ENCODE results near the gene CDH4.

CDH4 gene

DNA sequence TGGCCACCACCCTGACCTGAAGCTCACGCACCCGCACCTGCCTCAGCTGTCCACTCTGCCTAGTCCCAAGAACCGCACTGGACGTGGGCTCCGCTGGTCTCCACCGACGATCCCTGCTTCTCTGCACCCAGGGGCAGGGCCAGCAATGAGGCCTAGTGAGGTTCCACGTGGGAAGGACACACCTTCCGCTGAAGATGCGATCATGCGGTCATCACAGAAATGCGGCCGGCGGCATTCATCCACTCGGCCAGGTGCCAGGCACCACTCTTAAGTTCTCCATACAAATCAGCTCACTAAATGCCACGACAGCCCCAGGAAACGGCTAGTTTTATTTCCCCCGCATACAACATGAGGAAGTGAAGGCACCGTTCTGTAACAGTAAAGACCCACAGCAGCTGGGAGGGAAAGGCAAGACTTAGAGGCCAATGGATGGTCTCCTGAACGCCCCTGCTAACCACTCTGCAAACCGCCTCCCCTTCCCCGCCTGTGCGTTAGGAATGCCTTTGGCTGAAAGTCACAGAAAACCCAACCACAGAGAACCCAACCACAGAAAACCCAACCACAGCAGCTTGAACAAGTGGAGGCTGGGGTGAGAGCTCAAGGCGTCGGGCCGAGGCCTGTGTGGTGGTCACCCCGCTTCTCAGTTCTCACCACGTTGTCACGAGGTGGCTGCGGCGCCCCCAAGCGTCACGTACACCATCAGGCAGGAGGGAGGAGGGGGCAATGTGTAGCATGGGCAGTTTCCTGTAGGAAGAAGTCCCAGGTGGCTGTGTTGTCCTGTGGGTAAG is 609.2 kb downstream of the CDH4 start:
- Histone ChIP-seq H3K36me3 (ENCODE audit: control insufficient read depth in 1 of 2, insufficient read depth in 2 of 2, low read length in 2 of 2) (no peaks in the 10 kb centered on the region), H3K27ac (ENCODE audit: low read length) (no peak overlapping the region)

DNA sequence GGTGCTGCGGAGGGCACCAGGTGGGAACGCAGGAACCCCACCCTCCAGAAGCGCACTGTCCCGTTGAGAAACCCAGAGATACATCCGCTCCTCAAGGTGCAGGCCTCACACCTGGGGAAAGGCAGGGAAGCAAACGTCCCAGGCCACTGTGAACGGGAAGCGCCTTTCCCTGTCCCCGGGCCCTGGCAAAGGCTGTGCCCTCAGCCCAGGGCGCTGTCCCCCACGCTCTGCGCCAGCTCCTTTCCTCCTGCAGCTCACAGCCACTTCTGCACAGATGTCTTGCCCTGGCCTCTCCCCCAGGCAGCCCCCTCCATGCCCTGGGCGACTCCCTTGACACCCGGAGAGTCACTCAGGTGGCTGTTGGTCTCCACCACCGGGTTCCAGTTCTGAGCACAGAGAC is 609.8 kb downstream of the CDH4 start:
- Histone ChIP-seq H3K4me3 (ENCODE audit: low read depth in 1 of 2, low read length in 2 of 2) (no peak overlapping the region), H3K27ac (ENCODE audit: low read length) (no peak overlapping the region), H3K36me3 (ENCODE audit: control insufficient read depth in 1 of 2, insufficient read depth in 2 of 2, low read length in 2 of 2) (no peaks in the 10 kb centered on the region), H3K9me3 (ENCODE audit: control insufficient read depth in 1 of 2, low read length in 2 of 2) (no peaks in the 10 kb centered on the region), H3K27me3 (ENCODE audit: low read depth, low read length) (no peaks in the 10 kb centered on the region), H3K4me1 (ENCODE audit: control insufficient read depth in 1 of 2, insufficient read depth in 2 of 2, low read length in 2 of 2) (no peaks in the 10 kb centered on the region)

More for the DNA sequence above, 609.2 kb downstream of the CDH4 start:
- H3K9me3 ChIP-seq (ENCODE audit: control insufficient read depth in 1 of 2, low read length in 2 of 2), result no peaks in the 10 kb centered on the region
- H3K4me1 ChIP-seq (ENCODE audit: control insufficient read depth in 1 of 2, insufficient read depth in 2 of 2, low read length in 2 of 2), result no peaks in the 10 kb centered on the region
- no peak overlapping the region for H3K4me3 ChIP-seq (ENCODE audit: low read depth in 1 of 2, low read length in 2 of 2)
- no peaks in the 10 kb centered on the region for H3K27me3 ChIP-seq (ENCODE audit: low read depth, low read length)

DNA sequence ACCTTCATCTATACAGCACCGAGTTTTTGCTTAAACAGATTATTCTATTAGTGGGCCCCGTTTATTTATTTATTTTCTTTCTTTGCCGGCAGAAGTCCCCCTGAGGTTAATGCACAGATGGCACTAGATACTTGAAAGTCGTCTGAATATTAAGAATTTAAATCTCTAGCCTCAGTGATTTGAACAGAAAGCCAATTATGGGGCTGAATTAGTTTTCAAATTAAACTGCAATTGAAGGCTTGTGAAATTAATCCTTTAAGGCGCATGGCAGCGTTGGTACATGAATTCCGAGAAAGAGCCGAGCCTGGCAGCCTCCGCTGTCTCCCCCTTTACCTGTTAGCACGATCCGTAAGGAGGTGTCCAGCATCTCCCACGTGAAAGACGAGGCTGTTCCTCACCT is 610.8 kb downstream of the CDH4 start:
- Histone ChIP-seq H3K27me3 (ENCODE audit: low read depth, low read length) (no peaks in the 10 kb centered on the region), H3K4me3 (ENCODE audit: low read depth in 1 of 2, low read length in 2 of 2) (no peak overlapping the region), H3K9me3 (ENCODE audit: control insufficient read depth in 1 of 2, low read length in 2 of 2) (no peaks in the 10 kb centered on the region), H3K4me1 (ENCODE audit: control insufficient read depth in 1 of 2, insufficient read depth in 2 of 2, low read length in 2 of 2) (no peaks in the 10 kb centered on the region), H3K27ac (ENCODE audit: low read length) (no peak overlapping the region), H3K36me3 (ENCODE audit: control insufficient read depth in 1 of 2, insufficient read depth in 2 of 2, low read length in 2 of 2) (no peaks in the 10 kb centered on the region)

DNA sequence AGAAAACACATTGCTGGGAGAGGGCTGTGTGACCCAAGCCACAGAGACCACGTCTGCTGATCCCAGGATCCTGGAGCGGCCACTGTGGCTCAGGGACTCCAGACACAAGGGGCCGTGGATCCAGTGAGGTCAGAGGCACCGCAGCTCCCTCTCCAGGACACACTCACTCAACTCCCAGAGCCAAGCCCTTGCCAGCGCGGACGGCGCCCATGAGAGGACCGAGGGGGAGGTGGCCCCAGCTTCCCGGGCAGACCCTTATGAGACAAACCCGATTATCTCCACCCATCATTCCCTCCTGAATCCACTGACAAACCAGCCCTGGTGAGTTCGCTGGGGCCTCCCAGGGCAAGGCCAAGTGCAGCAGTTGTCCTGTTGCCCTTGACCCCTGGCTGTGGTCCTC is 612.4 kb downstream of the CDH4 start:
- Histone ChIP-seq H3K36me3 (ENCODE audit: control insufficient read depth in 1 of 2, insufficient read depth in 2 of 2, low read length in 2 of 2) (no peaks in the 10 kb centered on the region), H3K27ac (ENCODE audit: low read length) (no peak overlapping the region), H3K4me3 (ENCODE audit: low read depth in 1 of 2, low read length in 2 of 2) (no peak overlapping the region), H3K27me3 (ENCODE audit: low read depth, low read length) (no peaks in the 10 kb centered on the region), H3K9me3 (ENCODE audit: control insufficient read depth in 1 of 2, low read length in 2 of 2) (no peaks in the 10 kb centered on the region), H3K4me1 (ENCODE audit: control insufficient read depth in 1 of 2, insufficient read depth in 2 of 2, low read length in 2 of 2) (no peaks in the 10 kb centered on the region)

DNA sequence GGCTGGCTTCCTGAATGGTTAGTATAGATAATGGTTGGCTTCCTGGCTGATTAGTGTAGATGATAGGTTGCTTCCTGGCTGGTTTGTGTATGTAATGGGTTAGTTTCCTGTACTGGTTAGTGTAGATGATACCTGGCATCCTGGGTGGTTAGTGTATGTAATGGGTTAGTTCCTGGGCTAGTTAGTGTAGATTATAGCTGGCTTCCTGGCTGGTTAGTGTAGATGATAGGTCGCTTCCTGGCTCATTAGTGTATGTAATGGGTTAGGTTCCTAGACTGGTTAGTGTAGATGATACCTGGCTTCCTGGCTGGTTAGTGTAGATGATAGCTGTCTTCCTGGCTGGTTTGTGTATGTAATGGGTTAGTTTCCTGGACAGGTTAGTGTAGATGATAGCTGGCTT is 613.3 kb downstream of the CDH4 start:
- no peaks in the 10 kb centered on the region for H3K9me3 ChIP-seq (ENCODE audit: control insufficient read depth in 1 of 2, low read length in 2 of 2)
- H3K27me3 ChIP-seq (ENCODE audit: low read depth, low read length), result no peaks in the 10 kb centered on the region
- no peaks in the 10 kb centered on the region for H3K4me1 ChIP-seq (ENCODE audit: control insufficient read depth in 1 of 2, insufficient read depth in 2 of 2, low read length in 2 of 2)
- no peak overlapping the region for H3K27ac ChIP-seq (ENCODE audit: low read length)
- H3K4me3 ChIP-seq (ENCODE audit: low read depth in 1 of 2, low read length in 2 of 2), result no peak overlapping the region
- H3K36me3 ChIP-seq (ENCODE audit: control insufficient read depth in 1 of 2, insufficient read depth in 2 of 2, low read length in 2 of 2), result no peaks in the 10 kb centered on the region

DNA sequence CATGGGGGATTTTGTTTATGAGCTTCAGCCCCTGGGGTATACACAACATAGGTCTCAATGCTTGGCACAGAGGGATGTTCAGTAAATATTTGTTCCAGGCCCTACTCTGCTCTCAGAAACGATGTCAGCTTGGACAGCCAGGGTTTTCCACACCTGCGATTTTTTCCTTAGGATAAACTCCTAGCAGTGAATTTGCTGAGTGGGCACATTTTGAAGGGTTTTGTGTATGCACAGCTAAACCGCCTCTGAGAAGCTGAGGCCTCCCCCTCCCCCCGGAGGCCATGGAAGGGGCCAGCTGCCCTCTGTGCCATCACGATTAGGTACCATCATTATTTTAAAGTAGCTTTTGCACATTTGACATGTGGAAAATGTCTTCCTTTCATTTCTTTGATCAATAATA is 614.1 kb downstream of the CDH4 start:
- no peaks in the 10 kb centered on the region for H3K4me1 ChIP-seq (ENCODE audit: control insufficient read depth in 1 of 2, insufficient read depth in 2 of 2, low read length in 2 of 2)
- no peaks in the 10 kb centered on the region for H3K9me3 ChIP-seq (ENCODE audit: control insufficient read depth in 1 of 2, low read length in 2 of 2)
- H3K4me3 ChIP-seq (ENCODE audit: low read depth in 1 of 2, low read length in 2 of 2), result no peak overlapping the region
- no peaks in the 10 kb centered on the region for H3K36me3 ChIP-seq (ENCODE audit: control insufficient read depth in 1 of 2, insufficient read depth in 2 of 2, low read length in 2 of 2)
- no peak overlapping the region for H3K27ac ChIP-seq (ENCODE audit: low read length)
- H3K27me3 ChIP-seq (ENCODE audit: low read depth, low read length), result no peaks in the 10 kb centered on the region

DNA sequence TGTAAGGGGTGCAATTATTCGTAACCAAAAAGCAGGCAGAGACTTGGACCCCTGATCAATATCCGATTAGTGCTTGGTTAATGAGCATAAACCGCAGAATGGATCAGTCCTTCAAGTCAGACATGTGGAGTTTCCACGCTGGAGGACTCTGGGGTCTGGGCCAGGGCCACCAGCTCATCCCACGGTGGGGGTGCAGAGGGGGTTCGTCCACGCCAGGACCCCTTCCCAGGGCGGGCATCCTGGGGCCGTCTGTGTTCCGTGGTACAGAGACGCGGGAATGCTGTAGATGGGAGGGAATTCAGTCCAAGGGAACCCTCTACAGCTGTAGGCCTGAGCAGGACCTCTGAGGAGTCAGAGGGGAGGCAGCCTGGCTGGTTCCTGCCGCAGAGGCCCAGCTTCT is 615.9 kb downstream of the CDH4 start:
- Histone ChIP-seq H3K36me3 (ENCODE audit: control insufficient read depth in 1 of 2, insufficient read depth in 2 of 2, low read length in 2 of 2) (no peaks in the 10 kb centered on the region), H3K4me1 (ENCODE audit: control insufficient read depth in 1 of 2, insufficient read depth in 2 of 2, low read length in 2 of 2) (no peaks in the 10 kb centered on the region), H3K27me3 (ENCODE audit: low read depth, low read length) (no peaks in the 10 kb centered on the region), H3K4me3 (ENCODE audit: low read depth in 1 of 2, low read length in 2 of 2) (no peak overlapping the region), H3K27ac (ENCODE audit: low read length) (no peak overlapping the region), H3K9me3 (ENCODE audit: control insufficient read depth in 1 of 2, low read length in 2 of 2) (peaks cover 0 to 3% of the 10 kb centered on the region in 2 donors)

DNA sequence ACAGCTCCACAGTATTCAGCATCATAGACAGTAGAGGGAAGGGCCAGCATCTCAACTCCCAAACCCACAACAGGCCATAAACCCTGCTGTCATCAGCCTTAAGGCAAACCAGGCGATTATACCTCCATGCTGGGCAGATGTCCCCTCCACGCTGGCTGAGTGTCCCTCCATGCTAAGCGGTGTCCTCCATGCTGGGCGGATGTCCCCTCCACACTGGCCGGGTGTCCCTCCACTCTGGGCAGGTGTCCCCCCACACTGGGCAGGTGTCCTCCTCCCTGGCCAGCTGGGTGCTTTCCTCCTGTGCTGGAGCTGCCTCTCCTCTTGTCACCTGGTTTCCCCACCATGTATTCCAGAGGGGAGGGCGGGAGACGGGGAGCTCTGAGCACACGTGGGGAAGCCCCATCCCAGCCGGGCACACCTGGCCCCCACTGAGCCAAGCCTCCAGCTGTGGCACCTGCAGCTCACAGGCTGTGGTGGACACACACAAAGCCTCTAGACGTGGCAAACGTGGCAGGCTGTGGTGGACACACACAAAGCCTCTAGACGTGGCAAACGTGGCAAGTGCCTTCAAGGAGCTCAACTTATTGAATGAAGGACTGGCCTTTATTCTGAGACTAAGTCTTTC is 616.5 kb downstream of the CDH4 start:
- no peaks in the 10 kb centered on the region for H3K4me1 ChIP-seq (ENCODE audit: control insufficient read depth in 1 of 2, insufficient read depth in 2 of 2, low read length in 2 of 2)
- H3K27ac ChIP-seq (ENCODE audit: low read length), result no peak overlapping the region
- H3K27me3 ChIP-seq (ENCODE audit: low read depth, low read length), result no peaks in the 10 kb centered on the region

DNA sequence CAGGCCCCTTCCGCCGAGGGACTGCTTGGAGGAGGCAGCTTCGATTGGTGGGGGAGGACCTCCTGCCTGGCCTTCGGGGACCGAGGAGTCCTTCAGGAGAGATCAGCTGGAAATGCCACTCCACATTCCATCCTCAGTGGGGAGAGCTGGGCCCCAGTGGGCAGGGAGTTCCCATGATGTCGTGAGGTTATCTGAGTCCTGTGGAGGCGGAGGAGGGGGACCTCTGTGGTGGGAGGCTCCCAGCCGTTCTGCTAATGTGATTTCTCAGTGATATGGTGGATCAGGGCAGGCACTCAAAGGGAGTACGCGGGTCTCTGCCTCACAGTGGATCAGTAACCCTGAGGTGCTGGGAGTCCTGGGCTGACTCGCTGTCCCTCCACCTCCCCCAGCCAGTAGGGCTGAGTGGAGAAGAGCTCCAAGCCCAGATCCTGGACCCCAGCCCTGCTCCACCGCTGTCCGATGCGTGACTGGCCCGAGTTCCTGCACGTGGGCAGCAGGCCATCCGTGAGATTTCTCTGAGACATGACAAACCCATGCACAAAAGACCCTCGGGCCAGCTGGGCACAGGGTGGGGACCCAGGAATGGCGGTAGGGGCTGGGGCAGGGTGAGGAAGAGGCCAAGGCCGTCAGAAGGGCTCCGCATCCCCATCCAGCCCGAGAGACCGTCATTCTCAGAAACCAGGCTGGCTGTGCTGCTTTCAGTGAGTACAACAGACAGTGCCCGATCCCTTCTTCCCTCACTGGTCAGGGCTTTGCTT is 617.9 kb downstream of the CDH4 start:
- H3K9me3 ChIP-seq (ENCODE audit: control insufficient read depth in 1 of 2, low read length in 2 of 2), result peaks cover 0 to 3% of the 10 kb centered on the region in 2 donors
- H3K27ac ChIP-seq (ENCODE audit: low read length), result no peak overlapping the region
- H3K4me3 ChIP-seq (ENCODE audit: low read depth in 1 of 2, low read length in 2 of 2), result no peak overlapping the region
- no peaks in the 10 kb centered on the region for H3K27me3 ChIP-seq (ENCODE audit: low read depth, low read length)
- no peaks in the 10 kb centered on the region for H3K36me3 ChIP-seq (ENCODE audit: control insufficient read depth in 1 of 2, insufficient read depth in 2 of 2, low read length in 2 of 2)
- no peaks in the 10 kb centered on the region for H3K4me1 ChIP-seq (ENCODE audit: control insufficient read depth in 1 of 2, insufficient read depth in 2 of 2, low read length in 2 of 2)

More for the DNA sequence above, 616.5 kb downstream of the CDH4 start:
- no peaks in the 10 kb centered on the region for H3K36me3 ChIP-seq (ENCODE audit: control insufficient read depth in 1 of 2, insufficient read depth in 2 of 2, low read length in 2 of 2)
- H3K9me3 ChIP-seq (ENCODE audit: control insufficient read depth in 1 of 2, low read length in 2 of 2), result peaks cover 0 to 3% of the 10 kb centered on the region in 2 donors
- H3K4me3 ChIP-seq (ENCODE audit: low read depth in 1 of 2, low read length in 2 of 2), result no peak overlapping the region

DNA sequence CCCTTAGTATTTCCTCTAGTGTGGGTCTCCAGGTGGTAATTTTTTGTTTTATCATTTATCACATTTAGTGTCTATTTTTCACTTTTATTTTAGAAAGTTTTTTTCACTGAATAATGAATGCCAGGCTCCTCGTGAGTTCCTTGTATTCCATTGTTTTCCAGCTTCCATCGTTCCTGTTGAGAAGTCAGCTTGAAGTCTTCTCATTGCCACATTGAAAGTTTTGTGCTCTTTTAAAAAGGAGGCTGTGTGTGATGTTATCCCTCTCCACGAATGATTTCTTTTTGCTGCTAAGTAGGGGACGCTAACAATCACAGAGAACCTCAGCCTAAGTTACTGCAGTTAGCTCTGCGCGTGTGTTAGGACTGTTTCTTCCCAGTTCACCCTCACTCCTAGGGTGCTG is 619.1 kb downstream of the CDH4 start:
- no peaks in the 10 kb centered on the region for H3K27me3 ChIP-seq (ENCODE audit: low read depth, low read length)
- H3K4me1 ChIP-seq (ENCODE audit: control insufficient read depth in 1 of 2, insufficient read depth in 2 of 2, low read length in 2 of 2), result no peaks in the 10 kb centered on the region
- H3K9me3 ChIP-seq (ENCODE audit: control insufficient read depth in 1 of 2, low read length in 2 of 2), result peaks cover 0 to 3% of the 10 kb centered on the region in 2 donors
- no peak overlapping the region for H3K27ac ChIP-seq (ENCODE audit: low read length)
- H3K4me3 ChIP-seq (ENCODE audit: low read depth in 1 of 2, low read length in 2 of 2), result no peak overlapping the region
- H3K36me3 ChIP-seq (ENCODE audit: control insufficient read depth in 1 of 2, insufficient read depth in 2 of 2, low read length in 2 of 2), result no peaks in the 10 kb centered on the region

DNA sequence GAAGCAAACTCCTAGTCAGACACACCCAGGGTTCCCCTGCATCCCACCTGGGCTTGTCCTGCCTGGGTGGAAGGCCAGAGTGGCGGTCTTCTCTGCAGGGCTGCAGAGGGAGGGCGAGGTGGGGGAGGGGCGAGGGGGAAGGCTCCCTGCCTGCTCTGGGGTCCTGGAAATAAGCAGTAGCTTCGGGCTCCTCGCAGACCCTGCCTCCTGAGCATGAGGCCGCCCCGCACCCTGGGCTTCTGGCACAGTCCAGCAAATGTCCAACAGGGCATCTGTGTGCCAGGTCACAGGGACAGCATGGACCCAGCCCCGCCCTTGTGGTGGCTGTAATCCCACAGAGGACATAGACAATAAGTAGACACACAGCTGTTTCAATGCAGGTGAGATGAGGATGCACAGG is 619.9 kb downstream of the CDH4 start:
- H3K27me3 ChIP-seq (ENCODE audit: low read depth, low read length), result no peaks in the 10 kb centered on the region
- no peaks in the 10 kb centered on the region for H3K36me3 ChIP-seq (ENCODE audit: control insufficient read depth in 1 of 2, insufficient read depth in 2 of 2, low read length in 2 of 2)
- H3K4me3 ChIP-seq (ENCODE audit: low read depth in 1 of 2, low read length in 2 of 2), result no peak overlapping the region
- no peak overlapping the region for H3K27ac ChIP-seq (ENCODE audit: low read length)
- H3K9me3 ChIP-seq (ENCODE audit: control insufficient read depth in 1 of 2, low read length in 2 of 2), result peaks cover 0 to 3% of the 10 kb centered on the region in 2 donors
- no peaks in the 10 kb centered on the region for H3K4me1 ChIP-seq (ENCODE audit: control insufficient read depth in 1 of 2, insufficient read depth in 2 of 2, low read length in 2 of 2)
